ENCODE measurements around the gene SHISAL1. TPM values are rescaled to one million over a fixed set of nuclear protein-coding genes. Genes with fewer than 3 reads are reported as not detected.

Gene SHISAL1
- total and polyA plus RNA-seq, 2 donors (not counting 1 experiment from before 2014, with no cell fraction given): not detected

DNA sequence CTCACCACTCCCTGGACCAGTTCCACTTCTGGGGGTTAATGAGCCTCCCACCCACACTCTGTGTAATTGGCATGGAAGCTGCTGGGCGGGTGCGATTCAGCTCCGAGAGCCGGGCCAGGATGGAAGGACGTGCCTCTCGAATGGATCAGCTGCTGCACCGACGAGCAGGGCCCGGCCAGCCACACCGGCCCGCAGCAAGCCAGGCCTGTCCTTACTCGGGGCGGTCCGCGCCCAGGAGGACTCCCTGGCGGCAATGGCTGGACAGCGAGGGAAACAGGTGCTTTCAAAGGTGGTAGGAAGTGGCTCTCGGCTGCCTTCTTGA is 4.3 kb upstream of the SHISAL1 start:
- no peak for ATAC-seq (ENCODE audit: low read depth)
- intact Hi-C loops (cut with micrococcal nuclease): no loop called here
- H3K79me2 ChIP-seq (ENCODE audit: control insufficient read depth, insufficient read depth, low read length): no peaks in the 10 kb centered on the region
- CTCF ChIA-PET: no interaction called here
- no peaks in the 10 kb centered on the region for H4K20me1 ChIP-seq (ENCODE audit: control insufficient read depth, insufficient read depth, low read length, poor library complexity, severe bottlenecking)
- no peak overlapping the region for H3K27ac ChIP-seq (ENCODE audit: low read length in 2 of 2)
- no peak overlapping the region for H2AFZ ChIP-seq (ENCODE audit: insufficient read depth, low read depth, low read length, poor library complexity, severe bottlenecking)
- 96% methylated on average over 18 of the region's 18 CpGs for WGBS (ENCODE audit: insufficient coverage)
- H3K27me3 ChIP-seq (replicated peaks in 1 of 4; ENCODE audit: control extremely low read depth in 1 of 4, control insufficient read depth in 3 of 4, insufficient read depth in 4 of 4, low read length in 3 of 4): no peaks in the 10 kb centered on the region
- DNase-seq: no peak
- H3K27ac Mint-ChIP-seq: no peak overlapping the region
- no peaks in the 10 kb centered on the region for H3K9me3 ChIP-seq (ENCODE audit: control extremely low read depth in 1 of 3, control insufficient read depth in 2 of 3, insufficient read depth in 1 of 3, low read length in 2 of 3)
- H3K4me1 ChIP-seq (ENCODE audit: control insufficient read depth in 2 of 2, insufficient read depth in 2 of 2, low read length in 2 of 2): no peaks in the 10 kb centered on the region
- POLR2A ChIA-PET: no interaction called here
- no peaks in the 10 kb centered on the region for H3K9me3 Mint-ChIP-seq (ENCODE audit: insufficient read depth)
- no peak overlapping the region for H3K9ac ChIP-seq (ENCODE audit: low read length)
- H3K4me3 Mint-ChIP-seq: no peak overlapping the region
- no peak overlapping the region for H3K4me3 ChIP-seq (ENCODE audit: control extremely low read depth in 1 of 5, extremely low read depth in 1 of 5, insufficient read depth in 1 of 5, low read depth in 2 of 5, low read length in 4 of 5)
- no peak overlapping the region for H3K4me2 ChIP-seq (replicated peaks; ENCODE audit: low read depth, low read length, poor library complexity, severe bottlenecking)
- no peak for TF ChIP-seq EZH2 (IDR thresholded peaks at IDR 0.05; ENCODE audit: borderline replicate concordance, insufficient read depth, low read depth, low read length, poor library complexity, severe bottlenecking)
- TF ChIP-seq, protein P1, sequence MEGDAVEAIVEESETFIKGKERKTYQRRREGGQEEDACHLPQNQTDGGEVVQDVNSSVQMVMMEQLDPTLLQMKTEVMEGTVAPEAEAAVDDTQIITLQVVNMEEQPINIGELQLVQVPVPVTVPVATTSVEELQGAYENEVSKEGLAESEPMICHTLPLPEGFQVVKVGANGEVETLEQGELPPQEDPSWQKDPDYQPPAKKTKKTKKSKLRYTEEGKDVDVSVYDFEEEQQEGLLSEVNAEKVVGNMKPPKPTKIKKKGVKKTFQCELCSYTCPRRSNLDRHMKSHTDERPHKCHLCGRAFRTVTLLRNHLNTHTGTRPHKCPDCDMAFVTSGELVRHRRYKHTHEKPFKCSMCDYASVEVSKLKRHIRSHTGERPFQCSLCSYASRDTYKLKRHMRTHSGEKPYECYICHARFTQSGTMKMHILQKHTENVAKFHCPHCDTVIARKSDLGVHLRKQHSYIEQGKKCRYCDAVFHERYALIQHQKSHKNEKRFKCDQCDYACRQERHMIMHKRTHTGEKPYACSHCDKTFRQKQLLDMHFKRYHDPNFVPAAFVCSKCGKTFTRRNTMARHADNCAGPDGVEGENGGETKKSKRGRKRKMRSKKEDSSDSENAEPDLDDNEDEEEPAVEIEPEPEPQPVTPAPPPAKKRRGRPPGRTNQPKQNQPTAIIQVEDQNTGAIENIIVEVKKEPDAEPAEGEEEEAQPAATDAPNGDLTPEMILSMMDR (IDR thresholded peaks at IDR 0.05): no peak
- no peaks in the 10 kb centered on the region for H3K4me1 Mint-ChIP-seq
- H3K36me3 ChIP-seq (replicated peaks in 1 of 2; ENCODE audit: control extremely low read depth in 1 of 2, control insufficient read depth in 1 of 2, extremely low read depth in 1 of 2, insufficient read depth in 2 of 2, low read length in 1 of 2): no peaks in the 10 kb centered on the region
- peaks cover 8% of the 10 kb centered on the region for H3K27me3 Mint-ChIP-seq

DNA sequence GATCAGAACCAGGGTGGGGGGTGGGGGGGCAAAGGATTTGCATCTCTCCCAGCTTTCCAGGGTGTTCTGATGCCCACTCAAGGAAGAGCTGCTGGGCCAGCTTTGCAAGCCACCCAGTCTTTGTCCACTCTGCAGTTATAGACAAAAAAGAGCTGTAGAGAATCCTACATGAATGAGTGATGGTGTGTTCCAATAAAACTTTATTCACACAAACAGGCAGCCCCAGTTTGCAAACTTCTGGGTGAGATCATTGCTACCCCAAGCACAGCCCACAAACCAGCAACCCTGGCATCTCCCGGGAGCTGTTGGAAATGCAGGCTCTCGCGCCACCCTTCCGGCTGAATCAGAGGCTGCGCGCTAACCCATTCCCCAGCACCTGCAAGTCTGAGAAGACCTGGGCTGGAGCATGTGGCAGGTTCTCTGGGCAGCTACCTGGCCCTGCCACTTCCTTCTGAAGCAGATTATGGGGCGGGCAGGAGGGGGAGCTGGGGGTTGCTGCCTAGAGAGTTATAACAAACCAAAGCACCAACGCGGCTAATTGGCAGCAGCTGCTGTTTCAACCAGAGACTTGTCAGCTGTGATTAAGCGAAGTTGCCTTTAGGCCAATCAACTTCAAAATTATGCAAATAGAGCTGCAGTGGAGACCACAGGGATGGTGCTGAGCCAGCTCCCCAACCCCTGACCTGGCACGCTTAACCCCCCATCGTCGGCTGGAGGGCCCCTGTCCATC is 3.8 kb upstream of the SHISAL1 start:
- Histone ChIP-seq H3K4me2 (replicated peaks; ENCODE audit: low read depth, low read length, poor library complexity, severe bottlenecking) (no peak overlapping the region), H3K79me2 (ENCODE audit: control insufficient read depth, insufficient read depth, low read length) (no peaks in the 10 kb centered on the region), H2AFZ (ENCODE audit: insufficient read depth, low read depth, low read length, poor library complexity, severe bottlenecking) (no peak overlapping the region), H3K36me3 (replicated peaks in 1 of 2; ENCODE audit: control extremely low read depth in 1 of 2, control insufficient read depth in 1 of 2, extremely low read depth in 1 of 2, insufficient read depth in 2 of 2, low read length in 1 of 2) (no peaks in the 10 kb centered on the region), H3K9me3 (ENCODE audit: control extremely low read depth in 1 of 3, control insufficient read depth in 2 of 3, insufficient read depth in 1 of 3, low read length in 2 of 3) (no peaks in the 10 kb centered on the region), H3K4me1 (ENCODE audit: control insufficient read depth in 2 of 2, insufficient read depth in 2 of 2, low read length in 2 of 2) (no peaks in the 10 kb centered on the region), H3K27me3 (replicated peaks in 1 of 4; ENCODE audit: control extremely low read depth in 1 of 4, control insufficient read depth in 3 of 4, insufficient read depth in 4 of 4, low read length in 3 of 4) (no peaks in the 10 kb centered on the region), H4K20me1 (ENCODE audit: control insufficient read depth, insufficient read depth, low read length, poor library complexity, severe bottlenecking) (no peaks in the 10 kb centered on the region), H3K27ac (ENCODE audit: low read length in 2 of 2) (no peak overlapping the region), H3K4me3 (ENCODE audit: control extremely low read depth in 1 of 5, extremely low read depth in 1 of 5, insufficient read depth in 1 of 5, low read depth in 2 of 5, low read length in 4 of 5) (no peak overlapping the region), H3K9ac (ENCODE audit: low read length) (no peak overlapping the region)
- TF ChIP-seq EZH2 (IDR thresholded peaks at IDR 0.05; ENCODE audit: borderline replicate concordance, insufficient read depth, low read depth, low read length, poor library complexity, severe bottlenecking): no peak
- TF ChIP-seq, protein P1 (IDR thresholded peaks at IDR 0.05): no peak
- Mint-ChIP-seq H3K4me1 (no peaks in the 10 kb centered on the region), H3K4me3 (no peak overlapping the region), H3K27me3 (peaks cover 8% of the 10 kb centered on the region), H3K9me3 (ENCODE audit: insufficient read depth) (no peaks in the 10 kb centered on the region), H3K27ac (no peak overlapping the region)
- ChIA-PET CTCF (interaction anchor here (0.9 kb wide), 1 partner anchor 235 kb away, joined by 3 read pairs; no protein-coding TSS in a partner anchor), POLR2A (no interaction called here)
- DNase-seq (no peak), ATAC-seq (ENCODE audit: low read depth) (no peak)
- 93% methylated on average over 13 of the region's 13 CpGs for WGBS (ENCODE audit: insufficient coverage)
- intact Hi-C loops (cut with micrococcal nuclease): no loop called here
